KMS-11 (cell line): ENCODE measurements around the gene WDR27.

Experiments used
- H2AFZ ChIP-seq: fragments of 200-600 bp; sonication (generic); 2 replicates; pipeline ENCODE4 v1.6.1; 2016; ENCODE audit warnings: antibody characterized with exemption, mixed run types, low read depth
- H3K27ac ChIP-seq: fragments of 200-600 bp; sonication (generic); 2 replicates; pipeline ENCODE4 v1.6.1; 2016; ENCODE audit warnings: mild to moderate bottlenecking, mixed run types
- H3K27me3 ChIP-seq: fragments of 200-600 bp; sonication (generic); 2 replicates; pipeline ENCODE4 v1.6.1; 2017; ENCODE audit warnings: mild to moderate bottlenecking, low read depth, mixed run types, moderate library complexity; ENCODE audit not compliant: insufficient read depth
- H3K36me3 ChIP-seq: fragments of 200-600 bp; sonication (generic); 2 replicates; pipeline ENCODE4 v1.6.1; 2017; ENCODE audit warnings: mild to moderate bottlenecking, mixed run types; ENCODE audit not compliant: insufficient read depth
- H3K4me1 ChIP-seq: fragments of 200-600 bp; sonication (generic); 2 replicates; pipeline ENCODE4 v1.6.1; 2016; ENCODE audit warnings: mild to moderate bottlenecking, low read depth, mixed run types; ENCODE audit not compliant: poor library complexity, severe bottlenecking
- H3K4me2 ChIP-seq: fragments of 200-600 bp; sonication (generic); 2 replicates; pipeline ENCODE4 v1.7.0; 2016; ENCODE audit warnings: mild to moderate bottlenecking, mixed run types
- H3K4me3 ChIP-seq: fragments of 200-600 bp; sonication (generic); IDR thresholded peaks from 2 replicates; pipeline ENCODE4 v1.6.1; 2017; ENCODE audit warnings: low read depth, low read length, mixed read lengths; ENCODE audit not compliant: insufficient read depth
- H3K79me2 ChIP-seq: fragments of 200-600 bp; sonication (generic); 2 replicates; pipeline ENCODE4 v1.6.1; 2016; ENCODE audit warnings: low read depth, mixed run types; ENCODE audit not compliant: insufficient read depth
- H3K9ac ChIP-seq: fragments of 200-600 bp; sonication (generic); 2 replicates; pipeline ENCODE4 v1.6.1; 2016; ENCODE audit warnings: mild to moderate bottlenecking, mixed run types
- H4K20me1 ChIP-seq: fragments of 200-600 bp; sonication (generic); 2 replicates; pipeline ENCODE4 v1.6.1; 2016; ENCODE audit warnings: mild to moderate bottlenecking, mixed run types; ENCODE audit not compliant: insufficient read depth
- CTCF ChIP-seq: fragments of 200-600 bp; sonication (generic); conservative IDR thresholded peaks from 2 replicates; pipeline ENCODE4 v1.6.1; 2017; ENCODE audit warnings: low read depth, mild to moderate bottlenecking, antibody characterized with exemption, low read length, moderate library complexity, mixed read lengths

Gene WDR27

DNA sequence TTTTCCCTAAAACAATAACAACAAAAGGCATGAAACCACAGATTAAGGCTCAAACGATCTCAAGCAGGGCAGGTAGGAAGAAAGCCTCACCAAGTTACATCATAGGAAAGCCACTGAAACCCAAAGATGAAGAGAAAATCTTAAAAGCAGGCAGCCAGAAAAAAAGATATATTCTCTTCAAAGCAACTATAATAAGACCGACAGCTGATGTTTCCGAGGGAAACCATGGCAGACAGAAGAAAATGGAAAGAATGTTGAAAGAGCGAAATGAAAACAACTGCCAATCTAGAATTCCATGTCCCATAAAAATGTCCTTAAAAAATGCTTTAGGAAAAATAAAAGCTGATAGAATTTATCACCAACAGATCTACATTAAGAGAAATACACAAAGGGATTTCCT is 286.6 kb downstream of the WDR27 start:
- no peak overlapping the region for H3K4me2 ChIP-seq
- no peaks in the 10 kb centered on the region for H3K27me3 ChIP-seq
- H2AFZ ChIP-seq = no peak overlapping the region
- H4K20me1 ChIP-seq = no peaks in the 10 kb centered on the region
- H3K79me2 ChIP-seq = no peaks in the 10 kb centered on the region
- H3K4me1 ChIP-seq = no peaks in the 10 kb centered on the region
- no peaks in the 10 kb centered on the region for H3K36me3 ChIP-seq
- no peak overlapping the region for H3K9ac ChIP-seq
- TF ChIP-seq CTCF = no peak
- H3K4me3 ChIP-seq = no peak overlapping the region
- H3K27ac ChIP-seq = no peak overlapping the region

GRCh38 chr6:169411722-169412121 is 290.1 kb downstream of the WDR27 start:
- H3K9ac ChIP-seq = no peak overlapping the region
- H3K4me2 ChIP-seq = no peak overlapping the region
- TF ChIP-seq CTCF = no peak
- no peak overlapping the region for H2AFZ ChIP-seq
- no peak overlapping the region for H3K27ac ChIP-seq
- H3K79me2 ChIP-seq = no peaks in the 10 kb centered on the region
- no peaks in the 10 kb centered on the region for H3K36me3 ChIP-seq
- H3K4me3 ChIP-seq = no peak overlapping the region
- no peaks in the 10 kb centered on the region for H3K27me3 ChIP-seq
- no peaks in the 10 kb centered on the region for H3K4me1 ChIP-seq
- H4K20me1 ChIP-seq = no peaks in the 10 kb centered on the region

- H2AFZ ChIP-seq = no peak overlapping the region
- no peaks in the 10 kb centered on the region for H3K36me3 ChIP-seq
- H3K27ac ChIP-seq = no peak overlapping the region
- no peak overlapping the region for H3K4me2 ChIP-seq
- H3K79me2 ChIP-seq = no peaks in the 10 kb centered on the region
- no peaks in the 10 kb centered on the region for H3K4me1 ChIP-seq
- H3K9ac ChIP-seq = no peak overlapping the region
- no peak overlapping the region for H3K4me3 ChIP-seq
- H4K20me1 ChIP-seq = no peaks in the 10 kb centered on the region
- TF ChIP-seq CTCF = no peak
- no peaks in the 10 kb centered on the region for H3K27me3 ChIP-seq
Observed at GRCh38 chr6:169411296-169411695, 290.5 kb downstream of the WDR27 start.

GRCh38 chr6:169409742-169410312 is 292.0 kb downstream of the WDR27 start:
- peaks cover 7% of the 10 kb centered on the region for H3K4me1 ChIP-seq
- no peak overlapping the region for H3K4me2 ChIP-seq
- no peaks in the 10 kb centered on the region for H3K27me3 ChIP-seq
- no peak overlapping the region for H2AFZ ChIP-seq
- no peak for TF ChIP-seq CTCF
- no peak overlapping the region for H3K4me3 ChIP-seq
- no peak overlapping the region for H3K9ac ChIP-seq
- H3K79me2 ChIP-seq = no peaks in the 10 kb centered on the region
- no peak overlapping the region for H3K27ac ChIP-seq
- H3K36me3 ChIP-seq = no peaks in the 10 kb centered on the region
- no peaks in the 10 kb centered on the region for H4K20me1 ChIP-seq

DNA sequence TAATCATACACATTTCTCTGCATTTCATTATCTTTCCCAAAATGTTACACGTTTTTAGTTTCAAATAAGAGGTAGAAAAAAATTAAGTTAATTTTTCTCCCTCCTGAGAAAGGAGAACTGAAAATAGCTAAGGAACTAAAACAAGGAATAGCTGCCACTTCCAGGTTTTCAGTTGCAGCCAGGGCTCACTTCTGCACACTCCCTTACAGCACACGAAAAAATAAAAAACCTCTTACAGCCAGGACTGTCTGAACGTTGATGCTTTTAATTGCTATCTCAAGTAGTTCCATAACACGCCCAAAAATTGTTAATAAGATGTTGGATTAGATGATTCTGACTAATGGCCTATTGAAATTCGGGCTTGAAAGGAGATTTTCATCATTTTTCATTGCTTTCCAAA is 294.5 kb downstream of the WDR27 start:
- no peaks in the 10 kb centered on the region for H3K79me2 ChIP-seq
- no peaks in the 10 kb centered on the region for H3K36me3 ChIP-seq
- H3K4me3 ChIP-seq = no peak overlapping the region
- no peaks in the 10 kb centered on the region for H4K20me1 ChIP-seq
- H3K9ac ChIP-seq = no peak overlapping the region
- no peaks in the 10 kb centered on the region for H3K27me3 ChIP-seq
- H3K4me1 ChIP-seq = peaks cover 10% of the 10 kb centered on the region
- TF ChIP-seq CTCF = no peak
- H3K4me2 ChIP-seq = no peak overlapping the region
- H3K27ac ChIP-seq = no peak overlapping the region
- no peak overlapping the region for H2AFZ ChIP-seq
